ENCODE measurements around the gene HMGCS2. TPM values are rescaled to one million over a fixed set of nuclear protein-coding genes. Genes with fewer than 3 reads are reported as not detected.
A peak's percentile ranks its signal among the peaks of the same experiment; 100 is the strongest.
"Not testable (repeated sequence)": the region's sequence is repeated elsewhere in the genome, so short reads cannot be mapped to it uniquely, and the experiment has no call there.

The HMGCS2 gene
- total RNA-seq, 1 experiment from 2014 or later = 10.2 TPM

DNA sequence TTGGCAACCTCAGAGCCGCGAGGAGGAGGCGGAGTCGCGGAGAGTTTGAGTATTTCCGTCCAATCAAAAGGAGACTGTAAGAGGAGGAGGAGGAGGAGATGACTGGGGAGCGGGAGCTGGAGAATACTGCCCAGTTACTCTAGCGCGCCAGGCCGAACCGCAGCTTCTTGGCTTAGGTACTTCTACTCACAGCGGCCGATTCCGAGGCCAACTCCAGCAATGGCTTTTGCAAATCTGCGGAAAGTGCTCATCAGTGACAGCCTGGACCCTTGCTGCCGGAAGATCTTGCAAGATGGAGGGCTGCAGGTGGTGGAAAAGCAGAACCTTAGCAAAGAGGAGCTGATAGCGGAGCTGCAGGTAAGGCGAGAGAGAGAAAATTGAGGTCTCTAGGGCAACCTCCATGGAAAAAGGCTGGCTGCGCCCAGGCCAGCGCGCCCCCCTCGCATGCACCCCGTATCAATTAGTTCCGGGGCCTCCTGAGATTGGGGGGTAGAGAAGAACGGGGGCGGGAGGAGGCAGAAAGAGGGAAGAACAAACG is 56.8 kb downstream of the HMGCS2 start, which contains the start of gene PHGDH:
TSS of gene PHGDH (plus strand) at position 131 of the 538 bp plus-strand sequence. CDS start at position 220, 89 bp downstream.
- Mint-ChIP-seq H3K4me3 (ENCODE audit: unreplicated experiment) (peak within 1 kb of the TSS; percentile 95), H3K27ac (ENCODE audit: unreplicated experiment) (peak within 1 kb of the TSS; percentile 98), H3K27me3 (ENCODE audit: insufficient read depth, unreplicated experiment) (no peaks in the 10 kb centered on the region), H3K4me1 (ENCODE audit: low read depth, unreplicated experiment) (peaks cover 13% of the 10 kb centered on the region), H3K36me3 (ENCODE audit: insufficient read depth, unreplicated experiment) (peaks cover 45% of the 10 kb centered on the region), H3K9me3 (ENCODE audit: unreplicated experiment) (no peaks in the 10 kb centered on the region)
- TSS peak; percentile 70 for BruUV-seq (replicated peaks)
- POLR2A ChIA-PET = interaction anchor here (0.8 to 1.8 kb wide), 6 partner anchors 12 to 64 kb away, joined by 3 to 9 read pairs (median 4); partner anchors contain the start of gene ZNF697
- H3K27me3 ChIP-seq (replicated peaks; ENCODE audit: control insufficient read depth, insufficient read depth, low read length) = no peaks in the 10 kb centered on the region
- intact Hi-C loops (cut with micrococcal nuclease; ENCODE audit: unreplicated experiment) = loop anchor here (5.0 kb wide), 1 partner anchor 35 kb away; no protein-coding TSS in a partner anchor
- no peaks in the 10 kb centered on the region for H3K9me3 ChIP-seq
- peak within 1 kb of the TSS; percentile 69 for H3K4me3 ChIP-seq (ENCODE audit: low read depth, low read length)
- TF ChIP-seq, protein P1, sequence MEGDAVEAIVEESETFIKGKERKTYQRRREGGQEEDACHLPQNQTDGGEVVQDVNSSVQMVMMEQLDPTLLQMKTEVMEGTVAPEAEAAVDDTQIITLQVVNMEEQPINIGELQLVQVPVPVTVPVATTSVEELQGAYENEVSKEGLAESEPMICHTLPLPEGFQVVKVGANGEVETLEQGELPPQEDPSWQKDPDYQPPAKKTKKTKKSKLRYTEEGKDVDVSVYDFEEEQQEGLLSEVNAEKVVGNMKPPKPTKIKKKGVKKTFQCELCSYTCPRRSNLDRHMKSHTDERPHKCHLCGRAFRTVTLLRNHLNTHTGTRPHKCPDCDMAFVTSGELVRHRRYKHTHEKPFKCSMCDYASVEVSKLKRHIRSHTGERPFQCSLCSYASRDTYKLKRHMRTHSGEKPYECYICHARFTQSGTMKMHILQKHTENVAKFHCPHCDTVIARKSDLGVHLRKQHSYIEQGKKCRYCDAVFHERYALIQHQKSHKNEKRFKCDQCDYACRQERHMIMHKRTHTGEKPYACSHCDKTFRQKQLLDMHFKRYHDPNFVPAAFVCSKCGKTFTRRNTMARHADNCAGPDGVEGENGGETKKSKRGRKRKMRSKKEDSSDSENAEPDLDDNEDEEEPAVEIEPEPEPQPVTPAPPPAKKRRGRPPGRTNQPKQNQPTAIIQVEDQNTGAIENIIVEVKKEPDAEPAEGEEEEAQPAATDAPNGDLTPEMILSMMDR (IDR thresholded peaks at IDR 0.05; ENCODE audit: insufficient read depth in 1 of 2, low read depth in 1 of 2, low read length in 1 of 2, severe bottlenecking in 1 of 2, unreplicated experiment in 1 of 2) = no peak
- no peaks in the 10 kb centered on the region for H3K36me3 ChIP-seq (ENCODE audit: control insufficient read depth, insufficient read depth, low read length)
- peaks cover 18% of the 10 kb centered on the region for H3K4me1 ChIP-seq
- CTCF ChIA-PET = interaction anchor here (0.6 to 1.0 kb wide), 3 partner anchors 36 to 100 kb away, joined by 3 read pairs; no protein-coding TSS in a partner anchor
- DNase-seq = peak; percentile 81 to 82

DNA sequence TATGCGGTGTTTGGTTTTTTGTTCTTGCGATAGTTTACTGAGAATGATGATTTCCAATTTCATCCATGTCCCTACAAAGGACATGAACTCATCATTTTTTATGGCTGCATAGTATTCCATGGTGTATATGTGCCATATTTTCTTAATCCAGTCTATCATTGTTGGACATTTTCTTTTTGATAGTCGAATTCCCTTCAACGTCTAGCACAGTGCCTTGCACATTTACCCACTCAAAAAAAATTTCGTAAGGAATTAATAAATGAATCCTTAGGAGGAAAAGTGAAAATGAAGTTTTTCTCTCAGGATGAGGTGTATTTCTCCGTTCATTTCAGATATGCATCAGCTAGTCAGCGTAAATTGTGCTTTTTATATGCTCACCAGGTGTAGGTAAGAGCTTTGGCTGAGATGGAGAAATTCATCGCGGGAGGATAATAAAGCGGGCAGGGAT is 57.3 kb downstream of the HMGCS2 start:
- H3K9me3 Mint-ChIP-seq (ENCODE audit: unreplicated experiment); H3K27me3 Mint-ChIP-seq (ENCODE audit: insufficient read depth, unreplicated experiment); BruUV-seq (replicated peaks); H3K27me3 ChIP-seq (replicated peaks; ENCODE audit: control insufficient read depth, insufficient read depth, low read length); H3K36me3 ChIP-seq (ENCODE audit: control insufficient read depth, insufficient read depth, low read length); DNase-seq; H3K9me3 ChIP-seq: not testable (repeated sequence)
- H3K36me3 Mint-ChIP-seq (ENCODE audit: insufficient read depth, unreplicated experiment) = peaks cover 43% of the 10 kb centered on the region
- Histone ChIP-seq H3K4me3 (ENCODE audit: low read depth, low read length) (peak overlapping the region; percentile 69), H3K4me1 (peaks cover 18% of the 10 kb centered on the region)
- POLR2A ChIA-PET = interaction anchor here (0.8 to 1.8 kb wide), 4 partner anchors 13 to 63 kb away, joined by 3 to 9 read pairs (median 4); partner anchors contain the start of gene ZNF697
- H3K4me1 Mint-ChIP-seq (ENCODE audit: low read depth, unreplicated experiment) = peaks cover 11% of the 10 kb centered on the region
- intact Hi-C loops (cut with micrococcal nuclease; ENCODE audit: unreplicated experiment) = loop anchor here (5.0 kb wide), 1 partner anchor 34 kb away; no protein-coding TSS in a partner anchor
- peak overlapping the region; percentile 93 for H3K27ac Mint-ChIP-seq (ENCODE audit: unreplicated experiment)
- CTCF ChIA-PET = interaction anchor here (0.6 to 1.0 kb wide), 3 partner anchors 35 to 100 kb away, joined by 3 read pairs; no protein-coding TSS in a partner anchor
- peak overlapping the region; percentile 95 for H3K4me3 Mint-ChIP-seq (ENCODE audit: unreplicated experiment)

DNA sequence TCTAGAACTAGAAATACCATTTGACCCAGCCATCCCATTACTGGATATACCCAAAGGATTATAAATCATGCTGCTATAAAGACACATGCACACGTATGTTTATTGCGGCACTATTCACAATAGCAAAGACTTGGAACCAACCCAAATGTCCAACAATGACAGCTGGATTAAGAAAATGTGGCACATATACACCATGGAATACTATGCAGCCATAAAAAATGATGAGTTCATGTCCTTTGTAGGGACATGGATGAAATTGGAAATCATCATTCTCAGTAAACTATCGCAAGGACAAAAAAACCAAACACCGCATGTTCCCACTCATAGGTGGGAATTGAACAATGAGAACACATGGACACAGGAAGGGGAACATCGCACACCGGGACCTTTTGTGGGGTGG is 62.1 kb downstream of the HMGCS2 start:
- H3K27me3 ChIP-seq (replicated peaks; ENCODE audit: control insufficient read depth, insufficient read depth, low read length); intact Hi-C loops (cut with micrococcal nuclease; ENCODE audit: unreplicated experiment); POLR2A ChIA-PET; BruUV-seq (replicated peaks); H3K36me3 Mint-ChIP-seq (ENCODE audit: insufficient read depth, unreplicated experiment); H3K36me3 ChIP-seq (ENCODE audit: control insufficient read depth, insufficient read depth, low read length); H3K4me3 Mint-ChIP-seq (ENCODE audit: unreplicated experiment); DNase-seq; H3K27me3 Mint-ChIP-seq (ENCODE audit: insufficient read depth, unreplicated experiment); CTCF ChIA-PET; H3K4me1 ChIP-seq; H3K4me3 ChIP-seq (ENCODE audit: low read depth, low read length); H3K4me1 Mint-ChIP-seq (ENCODE audit: low read depth, unreplicated experiment); H3K27ac Mint-ChIP-seq (ENCODE audit: unreplicated experiment); H3K9me3 ChIP-seq: not testable (repeated sequence)
- peaks cover 12% of the 10 kb centered on the region for H3K9me3 Mint-ChIP-seq (ENCODE audit: unreplicated experiment)

DNA sequence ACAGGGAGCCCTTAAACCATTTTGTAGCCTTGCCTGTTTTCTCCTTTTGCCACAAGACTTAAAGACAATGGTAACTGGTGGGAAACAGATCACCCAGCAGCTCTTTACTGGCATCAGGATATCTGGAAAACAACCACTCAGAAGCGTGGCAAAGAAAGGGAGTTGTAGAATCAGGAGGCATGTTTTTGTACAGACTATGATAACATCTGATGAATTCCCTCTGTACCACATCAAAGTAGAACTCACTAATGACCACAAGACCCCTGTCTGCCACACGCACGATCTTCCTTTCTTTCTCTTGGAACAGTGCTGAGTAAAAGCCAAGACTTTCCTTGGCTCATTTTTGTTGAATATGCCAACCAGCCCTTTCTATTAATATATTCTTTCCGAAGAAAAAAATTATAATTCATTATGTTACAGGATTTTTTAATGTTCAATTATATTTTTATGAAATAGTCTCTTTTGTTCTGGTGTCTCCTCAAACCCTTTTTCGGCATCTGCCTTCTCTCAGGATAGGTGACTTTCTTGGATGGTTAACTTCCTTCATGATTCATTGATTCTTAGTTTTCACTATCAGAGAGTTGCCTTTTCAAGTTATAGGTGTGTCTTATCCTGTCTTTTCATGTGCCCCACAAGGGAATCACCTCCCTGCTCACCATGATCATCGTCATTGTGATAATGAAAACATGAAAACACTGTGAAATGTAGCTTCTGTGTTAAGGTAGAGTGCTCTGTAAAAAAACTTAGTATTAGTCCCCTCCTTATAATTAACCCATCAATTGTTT is 64.8 kb downstream of the HMGCS2 start:
- ChIA-PET POLR2A (no interaction called here), CTCF (no interaction called here)
- intact Hi-C loops (cut with micrococcal nuclease; ENCODE audit: unreplicated experiment) = no loop called here
- no peaks in the 10 kb centered on the region for H3K27me3 Mint-ChIP-seq (ENCODE audit: insufficient read depth, unreplicated experiment)
- H3K27ac Mint-ChIP-seq (ENCODE audit: unreplicated experiment) = no peak overlapping the region
- TF ChIP-seq, protein P1 (IDR thresholded peaks at IDR 0.05; ENCODE audit: insufficient read depth in 1 of 2, low read depth in 1 of 2, low read length in 1 of 2, severe bottlenecking in 1 of 2, unreplicated experiment in 1 of 2) = no peak
- H3K36me3 Mint-ChIP-seq (ENCODE audit: insufficient read depth, unreplicated experiment) = no peaks in the 10 kb centered on the region
- no peaks in the 10 kb centered on the region for H3K27me3 ChIP-seq (replicated peaks; ENCODE audit: control insufficient read depth, insufficient read depth, low read length)
- peaks cover 33% of the 10 kb centered on the region for H3K9me3 Mint-ChIP-seq (ENCODE audit: unreplicated experiment)
- no TSS peak for BruUV-seq (replicated peaks)
- H3K9me3 ChIP-seq = peaks cover 3% of the 10 kb centered on the region
- no peak overlapping the region for H3K4me3 ChIP-seq (ENCODE audit: low read depth, low read length)
- H3K4me1 ChIP-seq = no peaks in the 10 kb centered on the region
- H3K4me1 Mint-ChIP-seq (ENCODE audit: low read depth, unreplicated experiment) = no peaks in the 10 kb centered on the region
- no peaks in the 10 kb centered on the region for H3K36me3 ChIP-seq (ENCODE audit: control insufficient read depth, insufficient read depth, low read length)
- H3K4me3 Mint-ChIP-seq (ENCODE audit: unreplicated experiment) = no peak overlapping the region
- no peak for DNase-seq

Measured in Caco-2 (cell line).